Dedifferentiated amniotic fluid mesenchymal stem cell (primary cell): ENCODE results near the gene DNA2.

Experiments used
- DNase-seq: peaks from one replicate; pipeline ENCODE4 v3.0.0-alpha.2; 2016; ENCODE audit errors: extremely low spot score

The DNA2 gene

DNA sequence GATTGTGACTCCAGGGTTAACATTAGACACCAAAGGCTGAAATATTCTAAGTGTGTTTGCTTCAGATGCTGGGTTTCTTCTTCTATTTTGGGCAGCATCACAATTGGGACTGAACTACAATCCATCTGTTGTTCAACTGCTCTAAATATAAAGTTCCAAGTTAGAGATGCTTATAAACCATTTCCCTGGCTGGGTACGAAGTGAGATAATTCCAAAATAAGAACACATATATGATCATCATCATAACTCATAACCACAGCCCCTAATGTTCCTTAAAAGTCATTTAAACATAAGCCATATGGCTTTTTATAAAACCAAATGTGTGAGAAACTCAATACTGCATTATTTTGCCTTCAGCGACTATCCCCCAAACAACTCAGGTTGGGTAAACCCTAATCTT, 28.8 kb downstream of the DNA2 start:
- no peak for DNase-seq

DNA sequence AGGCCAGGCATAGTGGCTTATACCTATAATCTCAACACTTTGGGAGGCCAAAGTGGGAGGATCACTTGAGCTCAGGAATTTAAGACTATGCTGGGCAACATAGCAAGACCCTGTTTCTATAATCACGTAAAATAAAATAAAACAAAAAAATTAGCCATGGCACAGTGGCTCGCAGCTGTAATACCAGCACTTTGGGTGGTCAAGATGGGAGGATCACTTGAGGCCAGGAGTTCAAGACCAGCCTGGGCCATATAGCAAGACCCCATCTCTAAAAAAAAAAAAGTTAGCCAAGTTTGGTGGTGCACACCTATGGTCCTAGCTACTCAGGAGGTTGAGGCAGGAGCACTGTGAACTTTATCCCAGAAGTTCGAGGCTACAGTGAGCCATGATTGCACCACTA, 30.9 kb downstream of the DNA2 start:
- DNase-seq = no peak

DNA sequence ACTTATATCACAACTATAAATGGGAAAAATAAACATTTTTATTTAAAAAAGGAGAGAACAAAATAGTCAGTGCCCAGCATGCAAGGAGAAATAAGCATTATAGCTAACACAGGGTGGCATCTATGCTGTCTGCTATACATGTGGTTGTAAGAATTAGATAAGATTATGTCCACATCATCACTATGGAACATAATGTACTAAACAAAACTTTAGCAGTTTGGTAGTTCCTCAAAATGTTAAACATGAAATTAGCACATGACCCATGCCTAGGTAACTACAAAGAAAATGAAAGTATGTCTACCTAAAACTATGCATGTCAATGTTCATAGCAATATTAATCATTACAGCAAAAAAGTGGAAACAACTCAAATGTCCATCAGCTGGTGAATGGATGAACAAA, 36.0 kb downstream of the DNA2 start:
- DNase-seq = no peak

DNA sequence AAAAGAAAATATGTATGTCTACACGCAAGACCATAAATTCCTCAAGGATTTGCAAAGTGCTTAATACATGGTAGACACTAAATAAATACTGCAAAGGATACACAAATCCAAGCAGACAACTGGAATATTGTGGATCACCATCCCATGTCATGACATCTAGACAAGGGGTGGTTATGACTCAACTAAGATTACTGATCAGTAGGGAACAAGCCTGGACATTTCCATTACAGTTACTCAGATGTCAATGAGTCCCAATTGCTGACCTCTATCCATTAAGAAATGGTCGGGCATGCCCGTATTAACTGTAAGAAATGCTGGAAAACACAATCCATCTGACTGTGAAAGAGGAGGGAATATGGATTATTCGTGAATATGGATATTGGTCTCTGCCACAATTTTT, 37.1 kb downstream of the DNA2 start:
- no peak for DNase-seq

DNA sequence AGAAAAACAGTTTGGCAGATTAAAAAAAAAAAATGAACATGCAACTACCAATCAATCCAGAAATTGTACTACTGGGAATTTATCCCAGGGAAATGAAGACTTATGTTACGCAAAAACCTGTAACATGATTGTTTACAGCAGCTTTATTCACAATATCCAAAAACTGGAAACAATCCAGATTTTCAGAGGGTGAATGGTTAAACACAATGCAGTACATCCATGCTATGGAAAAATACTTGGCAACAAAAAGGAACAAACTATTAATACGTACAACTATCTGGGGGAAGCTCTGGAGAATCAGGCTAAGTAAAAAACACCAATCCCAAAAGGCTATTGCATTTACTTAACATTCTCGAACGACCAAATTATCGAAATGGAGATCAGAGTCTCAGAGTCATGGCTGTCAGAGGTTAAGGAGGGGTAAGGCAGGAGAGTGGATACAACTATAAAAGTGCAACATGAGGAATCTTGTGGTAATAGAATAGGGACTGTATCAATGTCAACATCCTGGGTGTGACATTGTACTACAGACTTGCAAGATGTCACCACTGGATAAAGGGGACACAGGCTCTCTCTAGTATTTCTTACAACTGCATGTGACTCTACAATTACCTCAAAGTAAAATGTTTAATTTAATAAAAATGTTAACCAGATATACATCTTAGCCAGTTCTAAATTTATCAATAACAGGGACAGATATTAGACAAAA, 43.2 kb downstream of the DNA2 start:
- DNase-seq = no peak

DNA sequence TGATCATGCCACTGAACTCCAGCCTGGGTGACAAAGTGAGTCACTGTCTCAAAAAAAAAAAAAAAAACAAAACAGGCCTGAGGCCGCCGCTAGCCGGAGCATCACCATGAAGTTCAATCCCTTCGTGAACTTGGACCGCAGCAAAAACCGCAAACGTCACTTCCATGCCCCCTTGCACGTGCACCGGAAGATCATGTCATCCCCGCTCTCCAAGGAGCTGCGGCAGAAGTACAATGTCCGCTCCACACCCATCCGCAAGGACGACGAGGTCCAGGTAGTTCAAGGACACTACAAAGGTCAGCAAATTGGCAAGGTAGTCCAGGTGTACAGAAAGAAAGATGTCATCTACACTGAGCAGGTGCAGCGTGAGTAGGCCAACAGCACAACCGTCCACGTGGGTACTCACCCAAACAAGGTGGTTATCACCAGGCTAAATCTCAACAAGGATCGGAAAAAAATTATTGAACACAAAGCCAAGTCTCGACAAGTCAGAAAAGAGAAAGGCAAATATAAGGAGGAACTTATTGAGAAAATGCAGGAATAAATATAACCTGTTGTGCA, 47.2 kb downstream of the DNA2 start:
- DNase-seq = no peak

DNA sequence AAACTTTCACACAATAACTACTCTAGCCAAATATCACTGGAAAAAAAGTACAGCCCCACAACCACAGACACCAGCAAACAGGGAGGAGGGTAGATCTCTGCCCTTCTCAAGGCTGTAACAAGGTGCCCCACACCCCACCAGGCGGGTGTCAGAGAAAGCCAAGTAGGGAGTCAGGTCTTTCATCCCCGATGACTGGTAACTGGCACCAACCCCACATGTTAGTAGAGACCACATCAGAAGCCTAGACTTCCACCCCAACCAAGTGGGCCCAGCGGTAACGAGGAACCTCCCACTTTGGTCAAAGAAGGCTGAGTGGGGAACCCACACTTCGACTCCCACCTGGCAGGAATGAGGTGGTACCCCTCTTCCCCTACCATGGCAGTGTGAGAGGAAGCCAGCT, 48.3 kb downstream of the DNA2 start:
- no peak for DNase-seq

DNA sequence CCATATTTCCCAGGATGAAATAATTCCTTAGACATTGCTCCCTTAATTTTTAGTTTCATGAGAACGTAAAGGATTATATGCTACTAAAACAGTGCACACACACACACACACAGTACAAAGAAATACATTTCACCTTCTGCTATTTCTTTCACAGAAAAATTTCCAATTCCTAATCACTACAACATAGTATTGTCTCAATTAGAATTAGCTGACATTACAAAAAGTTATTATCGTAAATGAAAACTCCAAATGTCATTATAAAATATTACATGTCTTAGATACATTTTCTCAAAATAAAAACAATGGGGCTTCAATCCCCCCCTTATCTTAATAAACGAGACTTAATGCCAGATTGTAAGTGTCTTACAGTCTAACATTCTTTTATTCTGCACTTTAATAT, 52.4 kb downstream of the DNA2 start:
- DNase-seq = no peak

DNA sequence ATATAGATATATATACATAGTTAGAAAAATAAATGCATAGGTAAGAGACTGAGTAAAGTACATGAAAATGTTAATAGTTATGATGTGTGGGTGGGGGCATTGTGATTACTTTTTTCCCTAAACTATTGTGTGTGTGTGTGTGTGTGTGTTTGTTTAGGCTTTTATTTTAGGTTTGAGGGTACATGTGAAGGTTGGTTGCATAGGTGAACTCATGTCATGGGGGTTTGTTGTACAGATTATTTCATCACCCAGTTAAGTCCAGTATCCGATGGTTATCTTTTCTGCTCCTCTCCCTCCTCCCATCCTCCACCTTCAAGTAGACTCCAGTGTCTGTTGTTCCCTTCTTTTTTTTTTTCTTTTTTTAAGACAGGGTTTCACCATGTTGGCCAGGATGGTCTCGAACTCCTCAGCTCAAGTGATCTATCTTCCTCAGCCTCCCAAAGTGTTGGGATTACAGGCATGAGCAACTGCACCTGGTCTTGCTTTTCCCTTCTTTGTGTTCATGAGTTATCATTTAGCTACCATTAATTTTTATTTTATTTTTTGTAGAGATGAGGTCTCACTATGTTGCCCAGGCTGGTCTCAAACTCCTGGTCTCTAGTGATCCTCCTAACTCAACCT, 62.8 kb downstream of the DNA2 start:
- DNase-seq = no peak

DNA sequence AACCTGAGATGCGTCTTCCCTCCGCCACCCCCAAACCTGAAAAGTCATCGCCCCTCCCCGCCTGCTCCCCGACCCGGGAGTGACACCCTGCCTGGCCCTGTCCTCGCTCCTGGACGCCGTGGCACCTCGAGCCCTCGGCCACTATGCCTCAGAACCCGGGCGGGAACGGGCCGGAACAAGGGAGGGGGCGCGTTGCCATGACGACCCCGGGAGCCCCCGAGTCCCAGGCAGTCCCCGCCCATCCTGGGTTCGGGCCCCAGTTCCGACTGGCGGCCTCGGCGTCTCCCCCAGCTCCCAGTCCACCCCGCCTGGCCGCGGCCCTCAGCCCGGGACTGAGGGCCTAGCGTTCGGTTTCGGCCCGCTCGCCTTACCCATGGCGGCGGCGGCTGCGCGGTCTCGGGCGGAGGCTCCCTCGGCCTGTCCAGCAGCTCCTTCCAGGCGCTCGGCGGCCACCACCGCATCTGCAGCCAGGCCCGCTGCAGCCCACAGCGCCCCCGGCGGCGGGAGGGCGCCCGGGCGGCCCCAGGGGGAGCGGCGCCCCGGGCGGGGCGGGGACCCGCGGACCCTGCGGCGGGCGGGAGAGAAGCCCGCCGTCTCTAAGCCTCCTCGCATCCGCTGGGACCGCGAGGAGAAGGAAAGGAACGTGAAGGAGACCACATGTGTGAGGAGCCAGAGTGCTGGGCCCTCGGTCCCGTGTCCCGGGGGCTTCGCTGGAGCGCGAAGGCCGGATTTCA, 64.8 kb downstream of the DNA2 start, which contains the start of gene RUFY2:
Gene RUFY2, minus strand, starts transcription at position 463 of the 734 bp plus-strand sequence. Its CDS starts 88 bp downstream, at position 375.
- DNase-seq = peak; percentile 58

DNA sequence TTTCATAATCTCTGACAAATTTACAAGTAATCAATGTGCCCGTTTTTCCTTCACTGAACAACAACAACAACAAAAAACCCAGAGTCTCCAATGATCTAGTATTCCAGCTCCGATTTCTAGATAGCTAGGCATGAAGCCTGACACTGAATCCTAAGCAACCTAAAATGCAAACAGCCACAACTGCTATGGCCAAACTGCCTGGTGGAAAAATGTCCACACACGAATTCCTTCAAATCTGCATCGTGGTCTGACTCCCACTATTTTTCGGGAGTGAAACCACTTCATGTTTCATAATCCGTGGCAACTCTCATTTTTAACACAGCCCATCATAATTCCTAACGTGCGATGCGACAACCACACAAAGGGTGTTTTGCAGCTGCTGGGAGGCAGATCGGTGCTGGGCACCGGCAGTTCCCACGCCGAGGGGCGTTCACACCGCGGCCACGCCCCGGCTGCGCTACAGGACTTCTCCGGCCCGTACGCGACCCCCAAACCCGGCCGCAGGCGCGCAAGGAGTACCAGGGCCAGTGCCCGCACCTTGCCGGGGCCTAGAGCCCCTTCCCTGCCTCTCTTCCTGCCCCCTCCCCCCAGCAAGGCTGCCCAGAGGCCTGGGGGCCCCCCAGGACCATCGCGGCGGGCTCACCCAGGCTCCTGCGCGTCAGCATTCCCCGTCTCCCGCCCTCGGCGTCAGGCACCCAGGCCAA, 65.5 kb downstream of the DNA2 start:
- peak; percentile 52 for DNase-seq

DNA sequence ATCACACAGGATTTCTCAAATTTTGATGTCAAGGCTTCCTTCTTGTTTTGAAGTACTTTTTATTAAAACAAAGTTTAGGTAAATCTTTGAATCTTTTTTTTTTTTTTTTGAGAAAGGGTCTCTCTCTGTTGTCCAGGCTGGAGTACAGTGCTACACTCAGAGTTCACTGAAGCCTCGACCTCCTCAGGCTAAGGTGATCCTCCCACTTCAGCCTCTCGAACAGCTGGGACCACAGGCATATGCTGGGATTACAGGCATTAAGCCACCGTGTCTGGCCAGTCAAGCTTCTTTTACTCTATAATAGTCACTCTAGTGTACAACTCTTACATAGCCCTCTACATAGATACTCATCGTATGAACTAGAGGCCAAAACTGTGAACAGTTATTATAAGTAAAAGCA, 68.1 kb downstream of the DNA2 start:
- no peak for DNase-seq

DNA sequence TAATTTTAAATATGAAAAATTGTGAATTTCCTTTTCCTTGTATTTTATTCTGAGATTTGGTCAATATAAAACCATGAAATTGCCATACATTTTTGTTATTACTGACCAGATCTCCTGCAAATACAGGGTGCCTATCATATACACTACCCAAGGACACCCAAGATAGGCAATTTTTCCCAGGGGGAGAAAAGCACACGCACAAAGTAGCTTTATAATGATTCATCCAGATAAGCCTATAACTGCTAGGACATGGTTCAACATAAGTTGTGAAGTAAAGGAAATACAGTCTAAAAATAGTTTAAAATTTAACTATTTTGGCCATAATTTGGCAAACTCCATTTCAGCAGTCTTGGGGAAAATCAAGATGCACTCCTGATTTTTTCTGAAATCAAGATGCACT, 69.5 kb downstream of the DNA2 start:
- DNase-seq = no peak

DNA sequence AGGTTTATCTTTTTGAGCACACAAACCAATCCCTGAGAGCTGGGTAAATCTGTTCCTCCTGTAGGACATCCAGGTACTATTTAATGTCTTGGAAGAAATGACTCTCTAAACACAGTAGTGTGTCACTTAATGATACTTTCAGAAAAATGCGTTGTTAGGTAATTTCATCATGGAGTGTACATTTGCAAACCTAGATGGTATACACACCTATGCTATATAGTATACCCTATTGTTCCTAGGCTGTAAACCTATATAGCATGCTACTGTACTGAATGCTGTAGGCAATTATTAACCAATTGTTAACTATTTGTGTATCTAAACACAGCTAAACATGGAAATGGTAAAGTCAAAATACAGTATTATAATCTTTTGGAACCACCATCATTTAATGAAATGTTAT, 74.8 kb downstream of the DNA2 start:
- DNase-seq = no peak

DNA sequence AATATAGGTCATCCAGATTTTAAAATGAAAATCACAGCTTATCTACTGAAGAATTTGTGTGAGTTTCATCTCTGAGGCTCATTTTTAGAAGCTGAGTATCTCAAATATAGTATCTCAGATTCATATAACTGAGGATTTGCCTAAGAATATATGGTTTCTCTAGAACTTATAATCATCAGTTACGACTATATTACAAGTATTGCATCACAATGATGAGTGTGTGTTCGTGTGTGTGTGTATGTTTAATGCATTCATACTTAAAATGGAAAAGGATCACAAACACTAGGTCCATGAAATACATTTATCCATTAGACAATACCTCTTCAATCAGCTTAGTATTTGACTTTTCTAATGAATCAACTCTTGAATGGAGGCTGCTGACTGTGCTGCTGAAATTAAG, 86.0 kb downstream of the DNA2 start:
- DNase-seq = peak; percentile 5

DNA sequence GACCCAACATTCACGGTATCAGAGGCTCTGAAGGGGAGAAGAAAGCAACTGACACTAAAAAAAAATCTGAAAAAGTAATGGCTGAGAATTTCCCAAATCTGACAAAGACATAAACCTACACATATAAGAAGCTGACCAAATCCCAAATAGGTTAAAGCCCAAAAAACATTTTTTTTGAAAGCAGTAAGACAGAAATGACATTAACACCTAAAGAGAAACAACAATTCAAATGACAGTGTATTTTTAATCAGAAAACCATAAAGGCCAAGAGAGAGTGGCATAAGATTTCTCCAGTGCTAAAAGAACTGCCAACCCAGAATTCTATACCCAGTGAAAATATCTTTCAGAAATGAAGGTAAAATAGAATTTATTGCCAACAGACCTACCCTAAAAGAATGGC, 100.2 kb downstream of the DNA2 start:
- no peak for DNase-seq

DNA sequence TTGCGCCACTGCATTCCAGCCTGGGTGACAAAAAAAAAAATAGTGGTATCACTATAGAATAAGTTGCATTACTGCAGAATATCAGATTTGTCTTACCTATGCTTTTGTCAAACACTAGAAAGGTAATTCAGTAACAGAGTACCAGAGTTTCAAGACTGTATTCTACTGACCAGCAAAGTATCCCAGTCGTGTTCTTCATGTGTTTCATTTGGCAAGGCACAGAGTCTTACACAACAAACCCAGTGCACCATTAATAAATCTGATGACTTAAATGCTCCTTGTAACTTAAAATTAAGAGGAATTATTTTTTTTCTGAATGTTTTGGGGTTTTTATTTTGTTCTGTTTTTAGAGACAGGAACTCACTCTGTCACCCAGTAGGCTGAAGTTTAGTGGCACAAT, 104.7 kb downstream of the DNA2 start:
- no peak for DNase-seq

DNA sequence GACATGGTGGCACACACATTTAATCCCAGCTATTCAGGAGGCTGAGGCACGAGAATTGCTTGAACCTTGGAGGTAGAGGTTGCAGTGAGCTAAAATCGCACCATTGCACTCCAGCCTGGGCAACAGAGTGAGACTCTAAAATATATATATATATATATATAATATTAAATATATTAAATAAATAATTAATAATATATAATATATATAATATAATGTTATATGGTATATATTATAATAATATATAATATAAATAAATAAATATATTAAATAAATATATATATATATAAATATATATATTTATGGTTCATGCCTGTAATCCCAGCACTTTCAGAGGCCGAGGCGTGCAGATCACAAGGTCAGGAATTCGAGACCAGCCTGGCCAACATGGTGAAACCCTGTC, 105.2 kb downstream of the DNA2 start:
- no peak for DNase-seq

DNA sequence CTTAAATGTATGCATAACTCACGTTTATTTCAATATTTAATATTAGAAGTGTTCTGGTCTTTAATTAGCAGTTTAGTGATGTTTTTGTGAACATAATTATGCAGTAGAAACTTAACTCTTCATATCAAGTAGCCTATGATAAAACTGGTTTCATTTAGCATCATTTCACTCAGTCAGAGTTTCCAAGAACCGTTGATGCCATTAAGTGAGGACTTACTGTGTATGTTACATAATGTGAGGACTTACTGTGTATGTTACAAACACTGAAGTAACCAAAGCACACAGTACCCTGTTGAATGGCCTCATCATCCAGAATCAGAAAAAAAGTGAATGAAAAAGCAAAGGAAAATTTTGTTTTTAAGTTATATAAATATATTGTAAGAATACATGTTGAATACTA, 106.2 kb downstream of the DNA2 start:
- no peak for DNase-seq

DNA sequence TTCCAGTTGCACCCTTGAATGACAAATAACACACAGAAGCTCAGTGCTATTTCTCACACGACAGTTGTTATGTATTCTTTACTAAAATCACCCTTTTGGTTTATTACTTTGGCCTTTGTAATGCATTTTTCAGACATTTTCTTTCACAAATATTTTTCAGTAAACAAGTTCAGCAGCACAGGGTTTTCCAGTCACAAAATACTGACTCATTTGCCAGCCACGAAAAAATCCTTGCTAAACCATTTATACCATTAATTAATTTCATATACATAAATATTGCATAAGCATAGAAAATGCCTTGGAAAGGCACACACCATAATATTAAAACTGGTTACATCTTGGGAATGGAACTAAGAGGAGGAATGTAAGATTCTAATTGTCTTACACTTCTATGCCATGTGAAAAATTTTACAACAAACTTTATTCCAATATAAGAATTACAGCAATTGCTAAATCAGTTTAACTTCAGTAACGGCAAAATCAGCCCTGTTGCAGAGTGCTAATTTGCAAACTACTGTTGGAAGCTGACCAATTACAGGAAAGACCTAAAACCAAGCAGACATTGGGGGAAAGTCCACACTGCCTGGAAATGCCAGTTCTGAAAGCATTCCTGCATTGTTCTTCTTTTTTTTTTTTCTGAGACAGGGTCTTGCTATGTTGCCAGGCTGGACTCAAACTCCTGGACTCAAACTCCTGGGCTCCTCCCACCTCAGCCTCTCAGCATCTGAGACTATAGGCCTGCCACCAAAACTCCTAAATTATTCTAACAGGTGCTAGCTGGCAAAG, 107.5 kb downstream of the DNA2 start:
- no peak for DNase-seq
